Subcutaneous adipose tissue (tissue), 4 donors: ENCODE data around the gene KAZN. TPM values are rescaled to one million over a fixed set of nuclear protein-coding genes. Genes with fewer than 3 reads are reported as not detected.

ENCODE experiments used
- CTCF ChIP-seq: fragments of 450-650 bp; IDR thresholded peaks from one replicate; pipeline ENCODE4 v1.5.1; 2016; ENCODE audit warnings: low read depth, mild to moderate bottlenecking, control low read depth, antibody characterized with exemption, moderate library complexity
- total RNA-seq, 4 donors: library from RNA; depleted of rRNA; stranded (reverse); fragments of >200 nt; gene quantifications; one replicate each; pipeline ENCODE4 v1.1.0, GENCODE V29; 2016

The KAZN gene
- total RNA-seq, 4 donors from 2014 or later: 7.5 to 22.2 (median 10.4) TPM

- no peak for TF ChIP-seq CTCF
Measured at GRCh38 chr1:14976256-14976655, 377.8 kb downstream of the KAZN start.

DNA sequence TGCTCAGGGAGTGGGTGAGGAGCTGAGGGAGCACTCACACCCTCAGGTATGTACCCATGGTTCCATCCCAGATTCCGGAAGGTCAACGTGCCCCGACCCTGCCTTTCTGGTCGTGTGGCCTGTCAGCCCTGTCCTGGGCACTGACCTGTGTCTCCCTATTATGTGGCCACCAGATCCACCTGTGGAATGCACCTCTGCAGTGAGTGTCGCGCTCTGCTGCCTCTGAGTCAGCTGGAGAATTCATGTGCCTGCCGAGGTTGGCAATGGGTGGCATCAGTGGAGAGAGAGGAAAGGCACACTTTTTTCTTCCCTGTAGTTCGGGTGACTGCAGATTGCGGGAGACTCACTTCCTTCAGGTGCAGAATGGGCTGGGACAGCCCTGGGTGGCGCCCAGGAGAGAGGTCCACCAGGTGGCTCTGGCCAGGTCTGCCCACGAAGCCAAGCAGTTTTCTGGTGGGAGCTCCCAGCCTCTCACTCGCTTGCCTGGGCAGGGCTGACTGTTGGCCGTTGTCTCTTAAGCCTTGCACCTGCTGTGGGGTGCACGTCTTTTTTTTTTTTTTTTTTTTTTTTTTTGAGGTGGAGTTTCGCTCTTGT is 378.9 kb downstream of the KAZN start:
- TF ChIP-seq CTCF: no peak

- no peak for TF ChIP-seq CTCF
Measured at GRCh38 chr1:14980621-14981218, 382.2 kb downstream of the KAZN start.

DNA sequence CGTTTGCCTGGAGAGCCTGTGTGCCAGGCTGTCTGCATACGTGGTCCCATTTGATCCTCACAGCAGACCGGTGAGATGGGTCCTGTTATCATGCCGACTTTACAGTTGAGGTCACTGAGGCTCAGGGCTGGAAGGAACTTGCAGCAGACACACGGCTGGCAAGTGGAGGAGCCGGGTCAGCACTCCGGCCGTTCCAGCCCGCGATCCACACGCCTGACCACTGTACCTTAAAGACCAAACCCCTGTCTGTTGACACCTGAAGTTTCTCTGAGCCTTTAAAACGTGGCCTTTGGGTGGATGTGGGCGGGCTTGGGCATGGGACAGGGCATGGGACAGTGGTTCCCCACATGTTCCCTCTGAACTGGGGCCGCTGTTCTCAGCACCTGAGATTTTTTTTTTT is 383.5 kb downstream of the KAZN start:
- TF ChIP-seq CTCF: no peak

DNA sequence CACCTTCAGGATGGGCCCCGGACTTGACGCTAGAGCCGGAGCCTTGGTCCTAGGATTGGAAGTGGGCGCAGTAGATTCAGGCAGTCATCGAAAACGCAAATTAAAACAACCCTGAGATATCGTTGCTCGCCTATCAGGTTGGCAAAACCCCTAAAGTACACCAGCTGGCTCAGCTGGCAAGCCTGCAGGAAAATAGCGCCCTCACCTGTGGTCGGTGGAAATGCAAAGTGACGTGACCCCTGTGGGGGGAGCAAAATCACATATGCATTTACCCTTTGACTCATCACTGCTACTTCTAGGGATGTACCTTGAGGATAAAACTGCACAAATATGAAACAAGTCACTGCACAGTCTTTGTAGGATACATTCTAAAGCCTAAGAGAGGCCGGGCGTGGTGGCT is 384.8 kb downstream of the KAZN start:
- TF ChIP-seq CTCF: no peak

DNA sequence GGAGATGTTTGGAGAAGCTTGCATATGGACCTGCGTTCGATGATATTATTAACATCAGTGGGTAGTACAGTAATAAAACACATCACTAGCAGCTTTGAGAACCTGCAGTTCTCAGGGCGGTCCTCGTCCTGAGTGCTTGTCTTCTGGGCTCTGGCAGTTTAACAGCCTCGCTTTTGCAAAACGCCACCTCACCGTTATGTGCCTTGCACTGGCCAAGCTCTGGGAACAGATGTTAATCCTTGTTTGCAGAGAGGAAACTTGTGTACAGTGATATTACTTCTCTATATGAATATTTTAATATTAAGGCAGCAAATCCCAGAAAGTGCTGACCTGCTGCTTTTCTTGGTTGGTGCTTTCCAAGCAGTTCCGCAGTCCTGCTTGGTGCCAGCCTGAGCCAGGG is 387.7 kb downstream of the KAZN start:
- no peak for TF ChIP-seq CTCF

DNA sequence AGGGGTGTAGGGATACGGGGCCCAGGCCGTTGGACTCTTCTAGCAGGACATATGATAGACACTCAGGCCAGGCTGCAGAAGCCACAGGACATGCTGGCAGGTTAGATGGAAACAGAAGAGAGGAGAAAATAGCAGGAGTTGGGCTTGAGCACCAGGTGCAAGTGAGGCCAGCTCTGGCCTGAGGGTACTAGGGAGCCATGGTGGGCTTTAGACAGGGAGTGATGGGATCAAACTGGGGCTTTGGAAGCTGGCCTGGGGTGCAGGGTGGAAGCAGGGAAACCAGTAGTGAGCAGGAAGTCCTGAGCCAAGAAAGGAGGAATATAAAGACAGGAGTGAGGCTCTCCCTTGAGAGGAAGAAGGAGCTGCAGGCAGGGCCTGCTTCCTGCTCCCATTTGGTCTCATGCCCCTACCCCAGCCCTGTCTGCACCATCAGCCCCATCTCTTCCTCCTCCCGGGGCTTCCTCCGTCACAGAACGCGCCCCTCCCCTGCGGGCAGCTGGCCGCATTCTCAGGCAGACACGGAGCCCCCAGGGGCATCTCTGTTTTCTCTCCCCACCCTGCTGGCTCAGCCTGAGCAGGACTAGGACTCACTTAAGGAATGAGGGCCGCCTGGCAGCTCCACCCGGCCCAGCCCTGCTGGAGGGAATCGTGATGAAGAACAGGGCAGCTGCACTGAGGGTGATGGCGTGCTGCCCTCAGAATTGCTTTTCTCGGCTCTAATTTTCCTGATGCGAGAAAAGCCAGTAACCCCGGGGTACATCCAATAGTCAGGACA is 389.5 kb downstream of the KAZN start:
- TF ChIP-seq CTCF: no peak
